HAP-1 (cell line): Measurements from ENCODE around the gene GLRX.
"Not testable (repeated sequence)": the region's sequence is repeated elsewhere in the genome, so short reads cannot be mapped to it uniquely, and the experiment has no call there.

Experiments used
- DNase-seq, 2 experiments: peaks; one replicate each; pipeline ENCODE4 v3.0.0-alpha.2; 2016 to 2020; ENCODE audit warnings: low spot score in 2 of 2
- H3K27me3 ChIP-seq: fragments of 250-450 bp; sonication (Bioruptor Pico); 2 replicates; pipeline ENCODE4 v1.5.1; 2020; ENCODE audit warnings: low read depth, mild to moderate bottlenecking, moderate library complexity
- H3K36me3 ChIP-seq: fragments of 250-450 bp; sonication (Bioruptor Pico); replicated peaks from 2 replicates; pipeline ENCODE4 v1.5.1; 2020; ENCODE audit warnings: mild to moderate bottlenecking
- H3K4me1 ChIP-seq: fragments of 250-450 bp; sonication (Bioruptor Pico); 2 replicates; pipeline ENCODE4 v1.5.1; 2020; ENCODE audit warnings: mild to moderate bottlenecking
- H3K4me3 ChIP-seq: fragments of 250-450 bp; sonication (Bioruptor Pico); 2 replicates; pipeline ENCODE4 v1.5.1; 2020; ENCODE audit warnings: mild to moderate bottlenecking, moderate library complexity
- H3K9me3 ChIP-seq: fragments of 250-450 bp; sonication (Bioruptor Pico); 2 replicates; pipeline ENCODE4 v1.5.1; 2020; ENCODE audit warnings: mild to moderate bottlenecking, moderate library complexity
- in situ Hi-C: fragments of 300-500 bp; cut with MboI; formaldehyde crosslinking; loops from 3 replicates; pipeline ENCODE4 v1.14.3; 2020; ENCODE audit warnings: low sequenced_read_pairs, inconsistent platforms, mixed read lengths

Gene GLRX

GRCh38 chr5:95846554-95847260, 24.2 kb upstream of the GLRX start:
- no peaks in the 10 kb centered on the region for H3K4me1 ChIP-seq
- H3K36me3 ChIP-seq = no peaks in the 10 kb centered on the region
- in situ Hi-C loops = loop anchor here (5.0 to 10.0 kb wide), 2 partner anchors 64 to 212 kb away; no protein-coding TSS in a partner anchor
- no peak overlapping the region for H3K4me3 ChIP-seq
- H3K9me3 ChIP-seq = no peaks in the 10 kb centered on the region
- DNase-seq = peak; percentile 71 to 78
- no peaks in the 10 kb centered on the region; the same call in 1 of the 2 replicates for H3K27me3 ChIP-seq

DNA sequence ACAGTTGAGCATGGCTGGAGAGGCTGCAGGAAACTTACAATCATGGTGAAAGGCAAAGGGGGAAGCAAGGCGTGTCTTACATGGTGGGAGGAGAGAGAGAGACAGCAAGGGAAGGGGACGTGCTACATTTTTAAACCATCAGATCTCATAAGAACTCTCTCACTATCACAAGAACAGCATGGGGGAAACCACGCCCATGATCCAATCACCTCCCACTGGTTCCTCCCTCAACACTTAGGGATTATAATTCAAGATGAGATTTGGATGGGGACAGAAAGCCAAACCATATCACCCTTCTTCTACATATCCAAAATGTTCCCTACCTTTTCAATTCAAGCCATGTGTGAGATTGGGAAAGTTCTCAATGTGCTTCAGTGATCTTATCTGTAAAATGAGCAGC, 22.9 kb upstream of the GLRX start:
- DNase-seq = no peak
- Histone ChIP-seq H3K27me3 (no peaks in the 10 kb centered on the region; the same call in 1 of the 2 replicates), H3K4me3 (no peak overlapping the region), H3K9me3 (no peaks in the 10 kb centered on the region), H3K4me1 (no peaks in the 10 kb centered on the region), H3K36me3 (no peaks in the 10 kb centered on the region)
- in situ Hi-C loops = loop anchor here (5.0 to 10.0 kb wide), 2 partner anchors 63 to 211 kb away; no protein-coding TSS in a partner anchor

DNA sequence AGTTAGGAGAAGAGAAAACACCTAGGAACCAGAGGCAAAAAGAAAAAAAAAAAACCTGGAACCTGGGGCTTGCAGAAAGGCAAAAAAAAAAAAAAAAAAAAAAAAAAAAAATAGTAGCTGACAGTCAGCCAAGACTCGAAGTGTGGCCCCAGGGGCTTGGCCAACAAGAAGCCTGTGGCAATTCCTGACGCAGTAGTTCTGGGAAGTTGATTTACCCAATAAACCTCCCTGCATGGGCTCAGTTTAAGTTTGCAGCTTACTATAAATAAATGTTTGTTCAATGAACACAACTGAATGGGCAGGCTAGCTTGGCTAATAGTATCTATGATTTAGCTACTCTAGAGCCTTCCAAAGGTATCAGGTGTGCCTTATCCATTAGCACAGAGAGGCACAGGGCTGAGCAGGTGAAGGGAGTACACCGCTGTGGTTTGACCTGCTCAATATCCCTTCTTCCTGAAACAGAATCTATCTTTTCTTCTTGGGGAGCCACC, 21.3 kb upstream of the GLRX start:
- Histone ChIP-seq H3K27me3 (no peaks in the 10 kb centered on the region; the same call in 1 of the 2 replicates), H3K36me3 (no peaks in the 10 kb centered on the region), H3K4me1 (no peaks in the 10 kb centered on the region), H3K9me3 (no peaks in the 10 kb centered on the region), H3K4me3 (no peak overlapping the region)
- DNase-seq = no peak
- in situ Hi-C loops = loop anchor here (10.0 kb wide), 1 partner anchor 209 kb away; no protein-coding TSS in a partner anchor

DNA sequence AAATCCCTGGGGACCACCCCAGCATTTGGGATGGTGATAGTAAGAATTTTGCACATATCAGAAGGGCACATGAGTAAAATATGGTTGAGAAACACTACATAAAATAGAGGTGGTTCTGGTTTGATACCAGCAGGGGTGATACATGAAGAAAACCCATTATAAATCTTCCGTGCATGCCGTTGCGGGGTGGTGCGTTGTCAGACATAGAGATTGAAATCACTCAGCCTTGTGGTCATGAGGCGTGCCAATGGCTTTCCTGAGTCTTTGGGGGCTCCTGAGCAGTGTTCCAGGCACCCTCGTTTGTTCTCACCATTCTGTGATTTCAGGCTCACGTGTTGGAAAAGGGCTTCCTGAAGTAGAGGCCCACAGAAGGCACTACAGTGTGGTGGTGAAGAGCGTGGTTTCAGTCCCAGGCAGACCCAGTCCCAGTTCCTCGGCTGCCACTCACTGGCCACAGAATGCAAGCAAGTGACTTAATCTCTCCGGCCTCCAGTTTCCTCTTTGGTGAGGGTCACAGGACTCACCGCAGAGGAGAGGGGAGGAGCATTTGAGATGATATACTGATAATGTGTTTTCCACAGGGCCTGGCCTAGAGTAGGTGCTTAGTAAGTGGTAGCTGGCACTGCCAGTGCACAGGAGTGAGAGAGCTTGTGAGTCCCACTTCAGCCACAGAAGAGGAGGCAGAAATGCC, 20.5 kb upstream of the GLRX start:
- no peak for DNase-seq
- in situ Hi-C loops = loop anchor here (10.0 kb wide), 1 partner anchor 208 kb away; no protein-coding TSS in a partner anchor
- no peaks in the 10 kb centered on the region for H3K9me3 ChIP-seq
- no peaks in the 10 kb centered on the region for H3K27me3 ChIP-seq
- H3K4me1 ChIP-seq = no peaks in the 10 kb centered on the region
- no peaks in the 10 kb centered on the region for H3K36me3 ChIP-seq
- H3K4me3 ChIP-seq = no peak overlapping the region

DNA sequence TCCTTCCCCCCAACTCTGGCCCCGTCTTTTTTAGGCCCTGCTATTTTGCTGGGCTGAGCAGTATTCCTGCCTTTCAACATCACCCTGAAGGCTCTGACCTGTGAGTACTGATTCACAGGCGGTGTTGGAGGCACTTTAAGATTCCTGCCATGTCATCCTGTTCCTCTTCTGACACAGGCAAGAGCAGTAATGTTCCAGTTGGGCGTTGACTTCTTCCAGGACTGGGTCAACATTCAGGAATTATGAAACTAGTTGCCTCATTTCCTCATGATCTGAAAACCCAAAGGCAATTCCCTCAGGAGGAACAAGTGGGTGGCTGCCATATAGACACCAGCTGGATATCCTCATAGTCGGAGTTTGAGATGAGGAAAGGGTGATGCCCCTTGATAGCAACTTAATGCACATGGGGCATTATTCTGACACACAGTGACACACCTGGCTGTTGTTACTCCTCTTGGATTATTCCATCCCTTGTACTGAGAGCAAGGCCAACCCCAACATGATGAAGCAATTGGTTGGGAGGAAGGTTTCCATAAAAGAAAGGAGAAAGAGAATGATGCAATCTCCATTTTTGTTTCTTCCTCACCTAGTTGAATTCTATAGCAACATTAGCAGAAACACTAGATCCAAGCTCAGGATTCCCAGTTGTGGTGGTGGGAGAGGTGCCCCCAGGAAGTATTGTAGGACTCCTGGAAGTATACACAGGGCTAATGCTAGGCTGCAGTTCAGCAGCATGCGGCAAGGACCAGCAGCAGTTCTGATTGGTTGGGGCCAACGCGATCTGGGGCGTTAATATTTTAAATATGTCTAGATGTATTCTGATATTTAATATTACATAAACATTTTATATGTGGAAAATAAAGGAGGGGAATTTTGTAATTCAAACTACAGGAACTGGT, 19.6 kb upstream of the GLRX start:
- H3K4me1 ChIP-seq = no peaks in the 10 kb centered on the region
- H3K9me3 ChIP-seq = no peaks in the 10 kb centered on the region
- DNase-seq = no peak
- in situ Hi-C loops = loop anchor here (10.0 kb wide), 1 partner anchor 207 kb away; no protein-coding TSS in a partner anchor
- no peak overlapping the region for H3K4me3 ChIP-seq
- H3K27me3 ChIP-seq = no peaks in the 10 kb centered on the region
- H3K36me3 ChIP-seq = no peaks in the 10 kb centered on the region

- no peaks in the 10 kb centered on the region for H3K27me3 ChIP-seq
- DNase-seq = no peak
- no peaks in the 10 kb centered on the region for H3K36me3 ChIP-seq
- H3K4me1 ChIP-seq = no peaks in the 10 kb centered on the region
- no peaks in the 10 kb centered on the region for H3K9me3 ChIP-seq
- H3K4me3 ChIP-seq = no peak overlapping the region
- in situ Hi-C loops = loop anchor here (10.0 kb wide), 1 partner anchor 206 kb away; no protein-coding TSS in a partner anchor
These were observed 18.6 kb upstream of the GLRX start for GRCh38 chr5:95840956-95841705.

GRCh38 chr5:95839658-95840057, 17.1 kb upstream of the GLRX start:
- in situ Hi-C loops = loop anchor here (10.0 kb wide), 1 partner anchor 205 kb away; no protein-coding TSS in a partner anchor
- H3K9me3 ChIP-seq = no peaks in the 10 kb centered on the region

DNA sequence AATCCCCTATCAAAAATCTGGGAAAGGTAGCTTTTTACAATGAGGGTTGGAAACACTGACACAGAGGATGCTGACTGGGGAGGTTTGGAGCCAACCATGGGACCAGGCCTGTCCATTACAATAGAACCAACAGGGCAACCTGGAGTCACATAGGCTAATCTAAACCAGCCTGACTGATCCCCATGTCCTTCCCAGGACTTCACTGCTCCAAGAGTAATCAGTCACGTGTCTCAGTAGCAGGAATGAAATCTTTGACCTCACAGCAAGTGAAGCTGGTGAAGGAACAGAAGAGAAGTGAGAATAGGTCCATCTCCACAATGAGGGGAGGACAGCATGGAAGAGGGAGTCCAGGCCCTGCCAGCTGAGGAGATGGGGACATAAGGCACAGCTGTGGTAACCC, 16.0 kb upstream of the GLRX start:
- Histone ChIP-seq H3K27me3 (no peaks in the 10 kb centered on the region), H3K4me1 (no peaks in the 10 kb centered on the region; the same call in 1 of the 2 replicates), H3K36me3 (no peaks in the 10 kb centered on the region), H3K9me3 (no peaks in the 10 kb centered on the region), H3K4me3 (no peak overlapping the region)
- DNase-seq = no peak
- in situ Hi-C loops = no loop called here

More at GRCh38 chr5:95839658-95840057, 17.1 kb upstream of the GLRX start:
- H3K27me3 ChIP-seq = no peaks in the 10 kb centered on the region
- no peaks in the 10 kb centered on the region; the same call in 1 of the 2 replicates for H3K4me1 ChIP-seq
- no peaks in the 10 kb centered on the region for H3K36me3 ChIP-seq
- no peak for DNase-seq
- no peak overlapping the region for H3K4me3 ChIP-seq

DNA sequence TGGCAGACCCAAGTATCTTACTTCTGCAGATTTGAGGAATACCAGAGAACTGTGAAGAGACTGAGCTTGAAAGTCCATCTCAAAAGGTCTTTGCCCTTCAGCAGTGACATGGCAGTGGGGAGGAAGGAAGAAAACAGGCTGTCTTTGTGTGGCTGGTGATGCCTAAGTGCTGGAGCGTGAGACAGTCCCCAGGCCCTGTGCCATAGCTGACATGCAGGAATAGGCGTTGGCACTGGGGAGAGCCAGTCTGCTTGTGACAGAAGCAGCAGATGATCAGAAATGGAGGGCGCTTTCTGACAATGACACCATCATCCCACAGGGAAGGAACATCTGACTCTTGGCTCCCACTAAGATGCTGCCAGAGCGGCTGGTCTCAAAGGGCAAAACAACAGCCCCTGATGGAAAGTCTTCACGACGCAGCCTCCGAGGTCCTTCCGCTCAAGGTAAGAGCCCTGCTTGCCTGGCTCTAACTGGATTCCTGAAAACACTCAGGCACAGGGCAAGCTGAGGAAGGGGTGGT, 15.5 kb upstream of the GLRX start:
- Histone ChIP-seq H3K9me3 (no peaks in the 10 kb centered on the region; the same call in 1 of the 2 replicates), H3K27me3 (no peaks in the 10 kb centered on the region), H3K36me3 (no peaks in the 10 kb centered on the region), H3K4me3 (no peak overlapping the region), H3K4me1 (no peaks in the 10 kb centered on the region; the same call in 1 of the 2 replicates)
- no peak for DNase-seq
- in situ Hi-C loops = no loop called here

DNA sequence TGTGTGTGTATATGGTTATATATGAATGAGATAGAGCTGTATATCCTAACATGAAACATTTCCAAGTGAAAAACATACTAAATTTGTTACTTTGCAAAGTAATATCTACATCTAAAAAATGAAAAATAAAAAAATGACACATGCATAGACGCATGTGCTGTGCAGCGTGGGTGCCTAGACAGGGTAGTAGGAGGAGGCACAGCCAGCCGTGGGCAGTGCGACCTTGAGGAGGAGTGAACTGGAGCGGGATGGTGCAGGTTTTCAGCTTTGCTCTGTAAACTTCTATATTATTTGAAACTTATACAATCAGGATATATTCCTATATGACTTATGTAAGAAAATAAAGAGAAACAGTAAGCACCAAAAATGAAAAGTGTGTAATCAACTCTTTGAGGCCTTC, 15.0 kb upstream of the GLRX start:
- Histone ChIP-seq H3K4me3 (no peak overlapping the region), H3K9me3 (no peaks in the 10 kb centered on the region; the same call in 1 of the 2 replicates), H3K36me3 (no peaks in the 10 kb centered on the region), H3K4me1 (no peaks in the 10 kb centered on the region; the same call in 1 of the 2 replicates), H3K27me3 (no peaks in the 10 kb centered on the region)
- in situ Hi-C loops = no loop called here
- DNase-seq = no peak

DNA sequence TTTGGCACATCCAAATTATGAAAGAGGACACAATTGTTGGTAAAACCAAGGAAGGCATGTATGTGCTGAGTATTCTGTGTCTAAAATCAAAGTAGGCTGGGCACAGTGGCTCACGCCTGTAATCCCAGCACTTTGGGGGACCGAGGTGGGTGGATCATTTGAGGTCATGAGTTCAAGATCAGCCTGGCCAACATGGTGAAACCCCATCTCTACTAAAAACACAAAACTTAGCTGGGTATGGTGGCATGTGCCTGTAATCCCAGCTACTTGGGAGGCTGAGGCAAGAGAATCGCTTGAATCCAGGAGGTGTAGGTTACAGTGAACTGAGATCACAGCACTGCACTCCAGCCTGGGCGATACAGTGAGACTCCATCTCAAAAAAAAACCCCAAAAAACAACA, 14.4 kb upstream of the GLRX start:
- H3K4me1 ChIP-seq, H3K27me3 ChIP-seq, in situ Hi-C loops, H3K9me3 ChIP-seq, H3K36me3 ChIP-seq, H3K4me3 ChIP-seq, DNase-seq: not testable (repeated sequence)

DNA sequence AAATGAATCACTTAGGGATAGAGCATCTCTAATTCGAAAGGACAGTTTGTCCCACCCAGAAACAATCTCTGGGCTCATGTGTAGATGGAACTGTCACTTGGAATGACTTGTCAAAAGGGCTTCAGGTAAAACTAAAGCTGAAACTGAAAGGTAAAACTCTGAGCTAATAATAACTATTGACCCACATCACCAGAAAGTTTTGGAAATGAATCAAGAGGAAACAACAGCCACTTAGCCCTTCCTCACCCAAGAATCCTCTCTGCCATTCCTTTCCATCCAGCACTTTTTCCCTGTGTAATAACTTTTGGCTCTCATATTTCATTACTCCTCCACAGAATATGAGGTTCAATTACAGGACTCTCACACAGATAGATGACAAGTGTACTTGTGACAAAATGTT, 14.0 kb upstream of the GLRX start:
- H3K4me1 ChIP-seq = no peaks in the 10 kb centered on the region; the same call in 1 of the 2 replicates
- H3K36me3 ChIP-seq = no peaks in the 10 kb centered on the region
- no peak overlapping the region for H3K4me3 ChIP-seq
- H3K27me3 ChIP-seq = no peaks in the 10 kb centered on the region
- DNase-seq = no peak
- no peaks in the 10 kb centered on the region; the same call in 1 of the 2 replicates for H3K9me3 ChIP-seq
- in situ Hi-C loops = no loop called here
